OCI-LY7 (cell line): ENCODE measurements around the gene IGSF22. TPM values are rescaled to one million over a fixed set of nuclear protein-coding genes. Genes with fewer than 3 reads are reported as not detected.

Source experiments
- BruUV-seq: library from RNA; stranded (reverse); fragments of 400-500 nt; replicated peaks from 2 replicates; lab custom pipeline; 2021; lab: Mats Ljungman, UMichigan
- CTCF ChIA-PET: fragments of 300-600 bp; sonication (Branson Sonifier 250); formaldehyde crosslinking; loops from one replicate; lab custom pipeline; 2022; ENCODE audit warnings: antibody characterized with exemption; ENCODE audit not compliant: unreplicated experiment; lab: Charles Lee
- POLR2A ChIA-PET: fragments of 300-600 bp; sonication (Branson Sonifier 250); formaldehyde crosslinking; loops from one replicate; lab custom pipeline; 2022; ENCODE audit warnings: antibody characterized with exemption; lab: Charles Lee
- DNase-seq: peaks from one replicate; pipeline ENCODE4 v3.0.0-alpha.2; 2015; ENCODE audit warnings: low spot score
- H2AFZ ChIP-seq: fragments of 200-600 bp; sonication (generic), shearing (Covaris generic); 2 replicates; pipeline ENCODE4 v1.6.1; 2014; ENCODE audit warnings: mild to moderate bottlenecking, antibody characterized with exemption, low read length, moderate library complexity
- H3K27ac ChIP-seq: fragments of 200-600 bp; sonication (generic); 2 replicates; pipeline ENCODE4 v1.5.1; 2014; ENCODE audit warnings: mixed run types, low read depth, mild to moderate bottlenecking, moderate library complexity, low read length, inconsistent platforms; ENCODE audit not compliant: poor library complexity, severe bottlenecking
- H3K36me3 ChIP-seq: fragments of 200-600 bp; sonication (generic); 2 replicates; pipeline ENCODE4 v1.6.1; 2014; ENCODE audit warnings: mild to moderate bottlenecking, antibody characterized with exemption, low read length, moderate library complexity, mixed read lengths; ENCODE audit not compliant: insufficient read depth
- H3K4me1 ChIP-seq: fragments of 200-600 bp; sonication (generic); 2 replicates; pipeline ENCODE4 v1.5.1; 2014; ENCODE audit warnings: mild to moderate bottlenecking, low read length; ENCODE audit not compliant: insufficient read depth, poor library complexity, severe bottlenecking
- H3K4me2 ChIP-seq: fragments of 200-600 bp; sonication (generic); 2 replicates; pipeline ENCODE4 v1.6.1; 2014; ENCODE audit warnings: mild to moderate bottlenecking, low read length
- H3K4me3 ChIP-seq: fragments of 200-600 bp; sonication (generic); 2 replicates; pipeline ENCODE4 v1.5.1; 2014; ENCODE audit warnings: mild to moderate bottlenecking, low read depth, low read length; ENCODE audit not compliant: poor library complexity, severe bottlenecking
- H3K79me2 ChIP-seq: fragments of 200-600 bp; sonication (generic); 2 replicates; pipeline ENCODE4 v1.6.1; 2016; ENCODE audit warnings: low read depth, mild to moderate bottlenecking, low read length, moderate library complexity, mixed read lengths; ENCODE audit not compliant: insufficient read depth
- H3K9me2 ChIP-seq: fragments of 200-600 bp; sonication (generic); 2 replicates; pipeline ENCODE4 v1.6.1; 2016; ENCODE audit warnings: mild to moderate bottlenecking, low read length, mixed read lengths; ENCODE audit not compliant: insufficient read depth
- H3K9me3 ChIP-seq: fragments of 200-600 bp; sonication (generic); 2 replicates; pipeline ENCODE4 v1.6.1; 2014; ENCODE audit warnings: mild to moderate bottlenecking, mixed run types, low read length, mixed read lengths
- H4K20me1 ChIP-seq: fragments of 200-600 bp; sonication (generic); 2 replicates; pipeline ENCODE4 v1.6.1; 2014; ENCODE audit warnings: mild to moderate bottlenecking, antibody characterized with exemption, low read length, moderate library complexity, mixed read lengths; ENCODE audit not compliant: insufficient read depth
- EZH2phosphoT487 ChIP-seq: fragments of 200-600 bp; sonication (generic); IDR thresholded peaks from 2 replicates; pipeline ENCODE4 v1.6.1; 2018; ENCODE audit warnings: low read depth, borderline replicate concordance, mild to moderate bottlenecking, mixed run types, antibody characterized with exemption, low read length, moderate library complexity, mixed read lengths
- intact Hi-C: fragments of 100-400 bp; cut with micrococcal nuclease; formaldehyde crosslinking; loops from one replicate; pipeline ENCODE4 v1.10.0; 2022; ENCODE audit not compliant: unreplicated experiment
- total RNA-seq, 2 experiments: library from RNA; depleted of rRNA in 1 of 2; stranded (reverse); fragments of >200 nt in 1 of 2; shearing (Covaris generic) in 1 of 2; gene quantifications; 2 replicates each; pipeline ENCODE4 v1.2.3, GENCODE V29; 2014 to 2022
- TF ChIP-seq, protein P1 (sequence below): fragments of 200-600 bp; sonication (generic); conservative IDR thresholded peaks from 2 replicates; pipeline ENCODE4 v1.5.1; 2014; ENCODE audit warnings: mild to moderate bottlenecking, antibody characterized with exemption, low read length, moderate library complexity, mixed read lengths

IGSF22 gene
- total RNA-seq, 2 experiments from 2014 or later = not detected

DNA sequence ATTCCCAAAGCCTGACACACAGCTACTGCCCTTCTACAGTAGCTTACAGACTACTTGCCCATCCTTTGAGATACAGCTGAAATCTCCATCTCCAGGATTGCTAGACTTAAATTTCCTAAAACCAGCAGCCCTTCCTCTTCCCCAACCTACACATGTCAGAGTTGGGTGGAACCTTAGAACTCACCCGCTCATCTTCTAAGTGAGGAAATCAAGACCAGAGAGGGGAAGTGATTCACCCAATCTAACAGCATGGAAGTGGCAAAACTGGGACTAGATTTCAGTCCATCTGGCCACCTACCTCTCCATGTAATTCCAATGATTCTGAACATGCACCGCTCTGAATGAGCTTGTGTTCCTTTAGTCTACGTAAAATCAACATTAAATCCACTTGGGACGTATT is 28.4 kb downstream of the IGSF22 start:
- Histone ChIP-seq H3K36me3 (no peaks in the 10 kb centered on the region), H3K27ac (no peak overlapping the region), H2AFZ (peak overlapping the region; percentile 98; the same call in 1 of the 2 replicates), H3K9me2 (no peaks in the 10 kb centered on the region), H3K4me2 (no peak overlapping the region), H3K4me3 (no peak overlapping the region), H3K4me1 (peaks cover 15% of the 10 kb centered on the region), H3K9me3 (no peaks in the 10 kb centered on the region), H3K79me2 (no peaks in the 10 kb centered on the region), H4K20me1 (no peaks in the 10 kb centered on the region)
- no TSS peak for BruUV-seq
- ChIA-PET CTCF (no interaction called here), POLR2A (no interaction called here)
- intact Hi-C loops = no loop called here
- no peak for TF ChIP-seq EZH2phosphoT487
- TF ChIP-seq, protein P1, sequence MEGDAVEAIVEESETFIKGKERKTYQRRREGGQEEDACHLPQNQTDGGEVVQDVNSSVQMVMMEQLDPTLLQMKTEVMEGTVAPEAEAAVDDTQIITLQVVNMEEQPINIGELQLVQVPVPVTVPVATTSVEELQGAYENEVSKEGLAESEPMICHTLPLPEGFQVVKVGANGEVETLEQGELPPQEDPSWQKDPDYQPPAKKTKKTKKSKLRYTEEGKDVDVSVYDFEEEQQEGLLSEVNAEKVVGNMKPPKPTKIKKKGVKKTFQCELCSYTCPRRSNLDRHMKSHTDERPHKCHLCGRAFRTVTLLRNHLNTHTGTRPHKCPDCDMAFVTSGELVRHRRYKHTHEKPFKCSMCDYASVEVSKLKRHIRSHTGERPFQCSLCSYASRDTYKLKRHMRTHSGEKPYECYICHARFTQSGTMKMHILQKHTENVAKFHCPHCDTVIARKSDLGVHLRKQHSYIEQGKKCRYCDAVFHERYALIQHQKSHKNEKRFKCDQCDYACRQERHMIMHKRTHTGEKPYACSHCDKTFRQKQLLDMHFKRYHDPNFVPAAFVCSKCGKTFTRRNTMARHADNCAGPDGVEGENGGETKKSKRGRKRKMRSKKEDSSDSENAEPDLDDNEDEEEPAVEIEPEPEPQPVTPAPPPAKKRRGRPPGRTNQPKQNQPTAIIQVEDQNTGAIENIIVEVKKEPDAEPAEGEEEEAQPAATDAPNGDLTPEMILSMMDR = no peak
- DNase-seq = no peak

DNA sequence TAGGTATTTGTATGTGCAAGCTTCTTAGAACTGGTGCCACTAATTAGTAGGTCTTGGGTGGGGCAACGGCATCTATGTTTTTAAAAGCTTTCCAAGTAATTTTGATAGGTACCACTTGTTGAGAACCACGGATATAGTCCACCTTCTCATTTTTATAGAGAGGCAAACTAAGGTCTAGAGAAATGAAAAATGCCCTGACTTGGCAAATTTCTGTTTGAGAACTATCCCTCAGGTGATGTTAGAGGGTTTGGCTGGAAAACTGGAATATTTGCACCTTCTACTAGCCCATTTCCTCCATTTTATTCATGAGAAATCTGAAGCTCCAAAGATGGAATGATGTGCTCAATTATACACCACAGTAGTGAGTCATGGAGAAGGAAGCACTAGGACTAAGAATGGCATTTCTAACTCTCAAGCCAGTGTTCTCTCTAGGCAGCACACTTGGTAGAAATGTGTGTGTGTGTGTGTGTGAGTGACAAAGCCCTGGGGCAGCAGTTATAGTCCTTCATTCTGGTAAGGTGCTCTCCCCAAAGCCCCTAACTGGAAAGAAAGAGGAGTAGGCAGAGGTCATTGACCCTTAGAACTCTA is 29.3 kb downstream of the IGSF22 start:
- no peaks in the 10 kb centered on the region for H3K9me3 ChIP-seq
- ChIA-PET POLR2A (interaction anchor here (0.7 to 1.4 kb wide), 2 partner anchors 12 to 324 kb away, joined by 3 to 4 read pairs; no protein-coding TSS in a partner anchor), CTCF (no interaction called here)
- intact Hi-C loops = no loop called here
- no TSS peak for BruUV-seq
- H3K9me2 ChIP-seq = no peaks in the 10 kb centered on the region
- H3K4me1 ChIP-seq = peaks cover 15% of the 10 kb centered on the region
- H2AFZ ChIP-seq = no peak overlapping the region
- H3K79me2 ChIP-seq = no peaks in the 10 kb centered on the region
- TF ChIP-seq, protein P1 = no peak
- no peak for TF ChIP-seq EZH2phosphoT487
- H4K20me1 ChIP-seq = no peaks in the 10 kb centered on the region
- DNase-seq = no peak
- no peaks in the 10 kb centered on the region for H3K36me3 ChIP-seq
- no peak overlapping the region for H3K27ac ChIP-seq
- H3K4me2 ChIP-seq = no peak overlapping the region
- no peak overlapping the region for H3K4me3 ChIP-seq
